Measurements from ENCODE around the gene ARHGAP15. TPM values are rescaled to one million over a fixed set of nuclear protein-coding genes. Genes with fewer than 3 reads are reported as not detected.
"Not testable (repeated sequence)": the region's sequence is repeated elsewhere in the genome, so short reads cannot be mapped to it uniquely, and the experiment has no call there.

Gene ARHGAP15
- total RNA-seq (100 to 1,000 TPM; 277 to 309 TPM), total RNA-seq (245 to 312 reads per million in 2 donors)

GRCh38 chr2:143128681-143129580 lies at the start of gene ARHGAP15:
TSS of gene ARHGAP15 (plus strand) at chr2:143129419.
- H3K4me3 Mint-ChIP-seq, result peak within 1 kb of the TSS; percentile 82
- peaks cover 41% of the 10 kb centered on the region for H3K4me1 Mint-ChIP-seq
- no peak within 1 kb of the TSS for H3K27ac Mint-ChIP-seq
- peak; percentile 40 to 56 (median 43) for DNase-seq
- H3K9me3 ChIP-seq (ENCODE audit: control insufficient read depth, low read length, poor library complexity, severe bottlenecking), result no peaks in the 10 kb centered on the region
- no peaks in the 10 kb centered on the region for H3K27me3 Mint-ChIP-seq
- peaks cover 5% of the 10 kb centered on the region for H3K36me3 Mint-ChIP-seq (ENCODE audit: low read depth)
- ATAC-seq, result peak; percentile 90

DNA sequence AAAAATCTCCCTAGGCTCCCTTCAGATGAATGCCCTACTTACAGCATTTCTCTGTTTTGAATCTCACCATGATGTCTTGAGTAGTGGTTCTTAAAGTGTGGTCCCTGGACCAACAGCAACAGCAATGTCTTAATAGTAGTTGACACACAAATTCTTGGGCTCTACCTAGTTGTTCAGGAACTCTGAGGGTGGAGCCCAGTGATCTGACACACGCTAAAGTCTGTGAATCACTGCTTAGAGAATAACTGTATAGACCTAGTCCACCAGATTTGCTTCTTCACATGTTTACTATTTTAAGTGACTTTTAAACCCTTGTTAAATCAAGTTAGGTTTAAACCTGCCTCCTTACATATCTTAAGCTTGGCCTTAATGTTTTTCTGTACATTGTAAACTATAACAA lies 47.6 kb upstream of the ARHGAP15 start:
- Mint-ChIP-seq H3K27ac (no peak overlapping the region), H3K27me3 (no peaks in the 10 kb centered on the region), H3K4me3 (no peak overlapping the region), H3K4me1 (peaks cover 14% of the 10 kb centered on the region), H3K36me3 (ENCODE audit: low read depth) (no peaks in the 10 kb centered on the region)
- DNase-seq, result no peak
- no peak for ATAC-seq
- no peaks in the 10 kb centered on the region for H3K9me3 ChIP-seq (ENCODE audit: control insufficient read depth, low read length, poor library complexity, severe bottlenecking)

DNA sequence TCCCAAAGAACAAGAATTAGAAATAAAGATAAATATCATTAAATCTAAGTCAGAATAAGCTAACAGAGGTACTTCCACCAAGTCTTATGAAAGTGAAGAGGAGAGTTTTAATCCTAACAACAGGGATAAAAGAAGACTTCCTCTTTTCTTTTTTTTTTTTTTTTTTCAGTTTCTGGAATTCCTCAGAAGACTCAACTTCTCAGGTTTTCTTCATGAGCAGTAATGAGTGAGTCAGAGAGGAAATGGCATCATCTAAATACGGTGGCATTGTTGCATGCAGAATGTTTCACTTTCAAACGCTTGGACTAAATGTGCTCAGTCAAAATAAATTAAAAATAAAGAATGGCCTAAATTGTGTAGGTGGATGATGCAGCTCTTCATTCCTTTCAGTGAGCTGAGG lies 45.6 kb upstream of the ARHGAP15 start:
- DNase-seq, result no peak
- H3K4me3 Mint-ChIP-seq, result no peak overlapping the region
- peaks cover 14% of the 10 kb centered on the region for H3K4me1 Mint-ChIP-seq
- no peaks in the 10 kb centered on the region for H3K27me3 Mint-ChIP-seq
- ATAC-seq, result peak; percentile 42
- H3K9me3 ChIP-seq (ENCODE audit: control insufficient read depth, low read length, poor library complexity, severe bottlenecking), result no peaks in the 10 kb centered on the region
- no peak overlapping the region for H3K27ac Mint-ChIP-seq
- no peaks in the 10 kb centered on the region for H3K36me3 Mint-ChIP-seq (ENCODE audit: low read depth)

DNA sequence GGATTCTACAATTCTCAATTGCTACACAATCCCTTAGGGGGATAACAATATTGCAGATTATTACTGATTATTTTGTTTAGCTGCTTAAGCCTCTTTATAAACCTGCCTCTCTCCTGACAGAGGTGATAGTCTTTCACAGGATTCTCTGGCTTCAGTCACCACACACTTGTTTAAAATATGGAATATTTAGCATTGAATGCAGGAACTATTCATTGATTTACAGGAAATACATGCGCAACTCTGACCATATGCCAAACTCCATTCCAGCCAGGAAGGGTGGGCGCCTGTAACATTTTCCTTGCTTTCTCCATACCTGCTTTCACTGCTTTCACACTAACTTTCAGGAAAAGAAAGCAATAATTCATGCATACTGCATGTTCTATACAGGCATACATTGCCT lies 44.8 kb upstream of the ARHGAP15 start:
- Mint-ChIP-seq H3K36me3 (ENCODE audit: low read depth) (no peaks in the 10 kb centered on the region), H3K4me3 (no peak overlapping the region), H3K27ac (no peak overlapping the region), H3K27me3 (no peaks in the 10 kb centered on the region), H3K4me1 (peaks cover 14% of the 10 kb centered on the region)
- no peak for ATAC-seq
- H3K9me3 ChIP-seq (ENCODE audit: control insufficient read depth, low read length, poor library complexity, severe bottlenecking), result no peaks in the 10 kb centered on the region
- no peak for DNase-seq

GRCh38 chr2:143085125-143085784 lies 44.0 kb upstream of the ARHGAP15 start:
- Mint-ChIP-seq H3K27ac (no peak overlapping the region), H3K27me3 (no peaks in the 10 kb centered on the region), H3K36me3 (ENCODE audit: low read depth) (no peaks in the 10 kb centered on the region), H3K4me1 (peaks cover 14% of the 10 kb centered on the region), H3K4me3 (no peak overlapping the region)
- no peaks in the 10 kb centered on the region for H3K9me3 ChIP-seq (ENCODE audit: control insufficient read depth, low read length, poor library complexity, severe bottlenecking)
- ATAC-seq, result no peak
- no peak for DNase-seq

DNA sequence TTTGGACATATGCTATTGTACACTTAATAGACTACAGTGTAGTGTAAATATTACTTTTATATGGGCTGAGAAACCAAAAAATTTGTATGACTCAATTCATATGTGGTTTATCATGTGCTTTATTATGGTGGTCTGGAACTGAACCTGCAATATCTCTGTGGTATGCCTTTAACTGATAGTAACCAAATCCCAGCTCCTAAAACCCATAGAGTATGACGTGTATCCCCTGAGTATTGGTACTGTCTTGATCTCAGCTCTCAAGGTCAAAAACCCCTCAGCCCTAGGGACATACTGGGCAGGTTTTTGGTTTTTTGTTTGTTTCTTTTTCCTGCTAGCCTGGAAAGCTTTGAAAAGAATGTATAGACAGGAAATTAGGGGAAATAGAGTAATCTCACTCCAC lies 42.2 kb upstream of the ARHGAP15 start:
- no peak overlapping the region for H3K4me3 Mint-ChIP-seq
- H3K4me1 Mint-ChIP-seq, result peaks cover 14% of the 10 kb centered on the region
- H3K27ac Mint-ChIP-seq, result no peak overlapping the region
- no peaks in the 10 kb centered on the region for H3K27me3 Mint-ChIP-seq
- ATAC-seq (no peak), DNase-seq (no peak)
- no peaks in the 10 kb centered on the region for H3K36me3 Mint-ChIP-seq (ENCODE audit: low read depth)
- no peaks in the 10 kb centered on the region for H3K9me3 ChIP-seq (ENCODE audit: control insufficient read depth, low read length, poor library complexity, severe bottlenecking)

DNA sequence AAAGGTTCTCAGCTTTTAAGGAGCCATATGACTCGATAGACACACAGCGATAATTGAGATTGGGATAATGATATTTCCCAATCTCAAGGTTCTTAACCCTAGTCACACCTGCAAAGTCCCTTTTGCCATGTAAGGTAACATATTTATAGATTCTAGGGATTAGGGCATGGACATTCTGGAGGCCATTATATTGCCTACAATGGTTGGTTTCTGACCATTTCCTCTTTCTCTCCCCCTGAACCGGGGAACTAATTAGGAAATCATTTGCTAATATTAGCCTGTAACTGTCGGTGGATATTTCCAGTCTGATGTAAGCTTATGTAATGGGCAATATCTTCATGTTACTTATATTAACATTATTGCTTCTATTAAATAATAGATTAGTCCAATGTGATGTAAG lies 40.8 kb upstream of the ARHGAP15 start:
- H3K9me3 ChIP-seq (ENCODE audit: control insufficient read depth, low read length, poor library complexity, severe bottlenecking), result no peaks in the 10 kb centered on the region
- no peak for ATAC-seq
- no peak overlapping the region for H3K27ac Mint-ChIP-seq
- no peak for DNase-seq
- no peaks in the 10 kb centered on the region for H3K27me3 Mint-ChIP-seq
- H3K36me3 Mint-ChIP-seq (ENCODE audit: low read depth), result no peaks in the 10 kb centered on the region
- peaks cover 14% of the 10 kb centered on the region for H3K4me1 Mint-ChIP-seq
- no peak overlapping the region for H3K4me3 Mint-ChIP-seq

DNA sequence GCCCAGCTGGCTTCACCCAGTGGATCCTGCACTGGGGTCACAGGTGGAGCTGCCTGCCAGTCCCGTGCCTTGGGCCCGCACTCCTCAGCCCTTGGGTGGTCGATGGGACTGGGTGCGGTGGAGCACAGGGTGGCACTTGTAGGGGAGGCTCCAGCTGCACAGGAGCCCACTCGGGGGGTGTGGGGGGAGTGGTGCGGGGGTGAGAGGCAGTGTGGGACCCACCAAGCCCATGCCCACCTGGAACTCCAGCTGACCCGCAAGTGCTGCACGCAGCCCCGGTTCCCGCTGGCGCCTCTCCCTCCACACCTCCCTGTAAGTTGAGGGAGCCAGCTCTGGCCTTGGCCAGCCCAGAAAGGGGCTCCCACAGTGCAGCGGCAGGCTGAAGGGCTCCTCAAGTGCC lies 39.7 kb upstream of the ARHGAP15 start:
- ATAC-seq; H3K4me3 Mint-ChIP-seq; H3K9me3 ChIP-seq (ENCODE audit: control insufficient read depth, low read length, poor library complexity, severe bottlenecking); H3K27me3 Mint-ChIP-seq; DNase-seq; H3K36me3 Mint-ChIP-seq (ENCODE audit: low read depth); H3K27ac Mint-ChIP-seq: not testable (repeated sequence)
- H3K4me1 Mint-ChIP-seq, result peaks cover 12% of the 10 kb centered on the region

DNA sequence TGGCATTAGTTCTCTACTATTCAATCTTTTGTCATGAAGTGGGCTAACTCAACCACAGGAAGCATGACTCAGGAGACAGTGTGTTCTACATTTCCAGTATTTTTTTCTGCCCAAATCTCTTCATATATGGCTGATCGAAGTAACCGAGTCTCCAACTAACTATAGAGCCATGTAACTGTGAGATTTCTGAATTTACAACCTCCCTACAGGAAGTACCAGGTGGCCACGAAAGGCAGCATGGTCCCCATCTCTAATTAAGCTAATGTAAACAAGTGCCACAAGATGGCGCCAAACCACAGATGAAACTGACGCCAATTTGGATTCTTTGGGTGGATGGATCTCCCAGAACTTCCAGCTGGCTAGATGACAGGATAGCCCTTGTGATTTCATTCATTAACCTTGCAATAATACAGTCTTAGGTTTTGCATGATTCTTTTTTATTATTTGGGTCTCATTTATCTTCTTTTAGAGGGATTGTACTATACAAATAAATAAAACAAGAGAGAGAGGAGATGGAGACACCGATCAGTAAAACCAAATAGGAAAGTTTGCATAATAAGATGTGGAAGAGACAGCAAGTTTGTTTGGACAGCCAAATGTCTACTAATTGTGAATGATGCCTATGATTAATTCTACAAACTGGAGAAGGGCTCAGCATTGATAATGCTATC lies 18.3 kb upstream of the ARHGAP15 start:
- Mint-ChIP-seq H3K4me3 (no peak overlapping the region), H3K4me1 (peaks cover 6% of the 10 kb centered on the region), H3K27ac (peak overlapping the region; percentile 57), H3K27me3 (peaks cover 5% of the 10 kb centered on the region), H3K36me3 (ENCODE audit: low read depth) (no peaks in the 10 kb centered on the region)
- DNase-seq (peak; percentile 29 to 51 (median 30)), ATAC-seq (peak; percentile 89)
- H3K9me3 ChIP-seq (ENCODE audit: control insufficient read depth, low read length, poor library complexity, severe bottlenecking), result no peaks in the 10 kb centered on the region

- no peak for DNase-seq
- ATAC-seq, result no peak
- H3K4me3 Mint-ChIP-seq, result no peak overlapping the region
- H3K4me1 Mint-ChIP-seq, result peaks cover 5% of the 10 kb centered on the region
- no peaks in the 10 kb centered on the region for H3K27me3 Mint-ChIP-seq
- H3K9me3 ChIP-seq (ENCODE audit: control insufficient read depth, low read length, poor library complexity, severe bottlenecking), result no peaks in the 10 kb centered on the region
- peaks cover 3% of the 10 kb centered on the region for H3K36me3 Mint-ChIP-seq (ENCODE audit: low read depth)
- no peak overlapping the region for H3K27ac Mint-ChIP-seq
Observed at GRCh38 chr2:143117225-143117624, 12.0 kb upstream of the ARHGAP15 start.

- Mint-ChIP-seq H3K4me1 (peaks cover 18% of the 10 kb centered on the region), H3K27ac (no peak overlapping the region)
Observed at GRCh38 chr2:143121079-143121478, 8.1 kb upstream of the ARHGAP15 start.

DNA sequence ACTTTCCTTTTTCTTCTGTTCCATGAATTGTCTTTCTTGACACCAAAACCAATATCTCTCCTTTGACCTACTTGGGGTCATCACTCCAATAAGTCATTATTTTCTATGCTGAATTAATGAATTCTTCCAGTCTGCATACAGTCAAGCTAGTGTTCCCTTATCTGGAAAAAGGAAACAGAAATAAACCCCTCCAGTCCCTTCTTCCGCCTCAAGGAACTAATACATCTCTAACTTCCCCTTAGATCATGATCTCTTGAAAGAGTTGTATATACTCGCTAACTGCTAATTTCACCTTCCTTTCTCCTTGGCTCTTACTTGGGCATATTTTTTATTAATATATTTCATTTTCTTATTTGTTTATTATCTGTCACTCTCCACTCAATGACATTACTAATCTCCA lies 7.3 kb upstream of the ARHGAP15 start:
- H3K27ac Mint-ChIP-seq, result no peak overlapping the region

More at GRCh38 chr2:143121079-143121478, 8.1 kb upstream of the ARHGAP15 start:
- Mint-ChIP-seq H3K27me3 (no peaks in the 10 kb centered on the region), H3K4me3 (no peak overlapping the region), H3K36me3 (ENCODE audit: low read depth) (peaks cover 3% of the 10 kb centered on the region)
- DNase-seq (no peak), ATAC-seq (no peak)
- H3K9me3 ChIP-seq (ENCODE audit: control insufficient read depth, low read length, poor library complexity, severe bottlenecking), result no peaks in the 10 kb centered on the region

GRCh38 chr2:143123911-143124310 lies 5.3 kb upstream of the ARHGAP15 start:
- DNase-seq (no peak), ATAC-seq (no peak)
- Mint-ChIP-seq H3K27ac (no peak overlapping the region), H3K36me3 (ENCODE audit: low read depth) (no peaks in the 10 kb centered on the region), H3K27me3 (no peaks in the 10 kb centered on the region), H3K4me3 (no peak overlapping the region), H3K4me1 (peaks cover 24% of the 10 kb centered on the region)
- no peaks in the 10 kb centered on the region for H3K9me3 ChIP-seq (ENCODE audit: control insufficient read depth, low read length, poor library complexity, severe bottlenecking)

More for the DNA sequence above, 7.3 kb upstream of the ARHGAP15 start:
- Mint-ChIP-seq H3K4me1 (peaks cover 18% of the 10 kb centered on the region), H3K36me3 (ENCODE audit: low read depth) (peaks cover 3% of the 10 kb centered on the region), H3K4me3 (no peak overlapping the region), H3K27me3 (no peaks in the 10 kb centered on the region)
- ATAC-seq (no peak), DNase-seq (no peak)
- H3K9me3 ChIP-seq (ENCODE audit: control insufficient read depth, low read length, poor library complexity, severe bottlenecking), result no peaks in the 10 kb centered on the region

Data from T-helper 17 cell (primary cell).